ENCODE data around the gene TRIM6. TPM values are rescaled to one million over a fixed set of nuclear protein-coding genes. Genes with fewer than 3 reads are reported as not detected.

Gene TRIM6
- 11.8 and 13.7 TPM in 2 replicates for total RNA-seq
- long read RNA-seq, transcript TRIM6-201 (8 exons, 3,217 nt) = major isoform, 5 of 6 reads
- long read RNA-seq, partial matches to known transcripts = 0 of 6 reads
- long read RNA-seq, other reads (novel, unspliced or antisense) = 0 of 6 reads

- Mint-ChIP-seq H3K27me3 (ENCODE audit: low read depth) (no peaks in the 10 kb centered on the region), H3K9me3 (no peaks in the 10 kb centered on the region), H3K4me1 (peaks cover 35% of the 10 kb centered on the region), H3K36me3 (ENCODE audit: low read depth) (peaks cover under 1% of the 10 kb centered on the region), H3K27ac (ENCODE audit: unreplicated experiment) (peak within 1 kb of the TSS; percentile 78), H3K4me3 (peak within 1 kb of the TSS; percentile 95)
- DNase-seq (ENCODE audit: low read depth, low spot score) = peak; percentile 25
- TF ChIP-seq CTCF (conservative IDR thresholded peaks at IDR 0.05) = no peak
Measured at GRCh38 chr11:5596607-5597201, at the start of gene TRIM6. TRIM6 (plus strand) TSS chr11:5596637; CDS start chr11:5596898, 261 bp downstream.

GRCh38 chr11:5547982-5548381, 48.5 kb upstream of the TRIM6 start:
- no peak for DNase-seq (ENCODE audit: low read depth, low spot score)
- H3K4me1 Mint-ChIP-seq = no peaks in the 10 kb centered on the region
- no peak for TF ChIP-seq CTCF (conservative IDR thresholded peaks at IDR 0.05)
- no peak overlapping the region for H3K4me3 Mint-ChIP-seq
- no peaks in the 10 kb centered on the region for H3K9me3 Mint-ChIP-seq
- no peak overlapping the region for H3K27ac Mint-ChIP-seq (ENCODE audit: unreplicated experiment)
- H3K27me3 Mint-ChIP-seq (ENCODE audit: low read depth) = no peaks in the 10 kb centered on the region
- no peaks in the 10 kb centered on the region for H3K36me3 Mint-ChIP-seq (ENCODE audit: low read depth)

- H3K27ac Mint-ChIP-seq (ENCODE audit: unreplicated experiment) = no peak within 1 kb of the TSS
- H3K36me3 Mint-ChIP-seq (ENCODE audit: low read depth) = no peaks in the 10 kb centered on the region
- no peaks in the 10 kb centered on the region for H3K4me1 Mint-ChIP-seq
- no peak for DNase-seq (ENCODE audit: low read depth, low spot score)
- no peaks in the 10 kb centered on the region for H3K27me3 Mint-ChIP-seq (ENCODE audit: low read depth)
- TF ChIP-seq CTCF (conservative IDR thresholded peaks at IDR 0.05) = no peak
- H3K4me3 Mint-ChIP-seq = no peak within 1 kb of the TSS
- no peaks in the 10 kb centered on the region for H3K9me3 Mint-ChIP-seq
Measured at GRCh38 chr11:5548440-5548839, 48.0 kb upstream of the TRIM6 start, which contains the start of gene OR52H1. OR52H1 (minus strand) TSS chr11:5548540; CDS start chr11:5545505, 3,035 bp downstream.

- TF ChIP-seq CTCF (conservative IDR thresholded peaks at IDR 0.05) = no peak
- Mint-ChIP-seq H3K4me3 (no peak overlapping the region), H3K36me3 (ENCODE audit: low read depth) (no peaks in the 10 kb centered on the region), H3K9me3 (no peaks in the 10 kb centered on the region), H3K27ac (ENCODE audit: unreplicated experiment) (no peak overlapping the region), H3K4me1 (no peaks in the 10 kb centered on the region), H3K27me3 (ENCODE audit: low read depth) (peaks cover 10% of the 10 kb centered on the region)
- DNase-seq (ENCODE audit: low read depth, low spot score) = no peak
Measured at GRCh38 chr11:5550440-5551095, 45.9 kb upstream of the TRIM6 start.

GRCh38 chr11:5553343-5553742, 43.1 kb upstream of the TRIM6 start:
- Mint-ChIP-seq H3K9me3 (no peaks in the 10 kb centered on the region), H3K4me3 (no peak overlapping the region), H3K27ac (ENCODE audit: unreplicated experiment) (no peak overlapping the region), H3K4me1 (no peaks in the 10 kb centered on the region), H3K27me3 (ENCODE audit: low read depth) (peaks cover 23% of the 10 kb centered on the region), H3K36me3 (ENCODE audit: low read depth) (no peaks in the 10 kb centered on the region)
- peak; percentile 40 for TF ChIP-seq CTCF (conservative IDR thresholded peaks at IDR 0.05)
- DNase-seq (ENCODE audit: low read depth, low spot score) = no peak
